ENCODE data around the gene TAT. TPM values are rescaled to one million over a fixed set of nuclear protein-coding genes. Genes with fewer than 3 reads are reported as not detected.
"Not testable (repeated sequence)": the region's sequence is repeated elsewhere in the genome, so short reads cannot be mapped to it uniquely, and the experiment has no call there.

The TAT gene
- total RNA-seq, 1 donor from 2014 or later = not detected

GRCh38 chr16:71618429-71618828 lies 41.5 kb upstream of the TAT start:
- no peak for TF ChIP-seq CTCF (IDR thresholded peaks at IDR 0.05)
- Histone ChIP-seq H3K4me1 (no peaks in the 10 kb centered on the region), H3K36me3 (no peaks in the 10 kb centered on the region), H3K27me3 (ENCODE audit: low read depth) (peaks cover 7% of the 10 kb centered on the region), H3K9me3 (no peaks in the 10 kb centered on the region), H3K27ac (no peak overlapping the region), H3K4me3 (no peak overlapping the region)
- ATAC-seq (no peak), DNase-seq (no peak)
- intact Hi-C loops (cut with DNase I) = no loop called here

- ATAC-seq; intact Hi-C loops (cut with DNase I); H3K9me3 ChIP-seq; H3K4me3 ChIP-seq; H3K27ac ChIP-seq; DNase-seq; H3K36me3 ChIP-seq; H3K4me1 ChIP-seq: not testable (repeated sequence)
- peaks cover 12% of the 10 kb centered on the region for H3K27me3 ChIP-seq (ENCODE audit: low read depth)
Observed at GRCh38 chr16:71614956-71615355, 38.1 kb upstream of the TAT start.

GRCh38 chr16:71610936-71611871 lies 34.3 kb upstream of the TAT start:
- no peaks in the 10 kb centered on the region for H3K9me3 ChIP-seq
- no peak overlapping the region for H3K27ac ChIP-seq
- intact Hi-C loops (cut with DNase I) = no loop called here
- peak; percentile 98 for TF ChIP-seq CTCF (IDR thresholded peaks at IDR 0.05)
- no peak overlapping the region for H3K4me3 ChIP-seq
- peaks cover 9% of the 10 kb centered on the region for H3K4me1 ChIP-seq
- H3K36me3 ChIP-seq = no peaks in the 10 kb centered on the region
- ATAC-seq (peak; percentile 96 to 97), DNase-seq (peak; percentile 83)
- H3K27me3 ChIP-seq (ENCODE audit: low read depth) = peaks cover 12% of the 10 kb centered on the region

GRCh38 chr16:71610447-71610846 lies 33.6 kb upstream of the TAT start:
- intact Hi-C loops (cut with DNase I) = no loop called here
- no peak overlapping the region for H3K27ac ChIP-seq
- H3K9me3 ChIP-seq = no peaks in the 10 kb centered on the region
- H3K27me3 ChIP-seq (ENCODE audit: low read depth) = peaks cover 12% of the 10 kb centered on the region
- ATAC-seq (no peak), DNase-seq (no peak)
- no peaks in the 10 kb centered on the region for H3K36me3 ChIP-seq
- peaks cover 9% of the 10 kb centered on the region for H3K4me1 ChIP-seq
- TF ChIP-seq CTCF (IDR thresholded peaks at IDR 0.05) = no peak
- H3K4me3 ChIP-seq = no peak overlapping the region

- ATAC-seq (no peak), DNase-seq (no peak)
- Histone ChIP-seq H3K4me1 (peaks cover 9% of the 10 kb centered on the region), H3K9me3 (no peaks in the 10 kb centered on the region), H3K27me3 (ENCODE audit: low read depth) (peaks cover 9% of the 10 kb centered on the region), H3K4me3 (no peak overlapping the region), H3K27ac (no peak overlapping the region), H3K36me3 (no peaks in the 10 kb centered on the region)
- TF ChIP-seq CTCF (IDR thresholded peaks at IDR 0.05) = no peak
- intact Hi-C loops (cut with DNase I) = no loop called here
Observed at GRCh38 chr16:71609066-71609465, 32.2 kb upstream of the TAT start.

GRCh38 chr16:71600822-71601221 lies 23.9 kb upstream of the TAT start:
- intact Hi-C loops (cut with DNase I) = no loop called here
- H3K4me3 ChIP-seq = no peak overlapping the region
- H3K27me3 ChIP-seq (ENCODE audit: low read depth) = no peaks in the 10 kb centered on the region
- H3K27ac ChIP-seq = no peak overlapping the region
- H3K4me1 ChIP-seq = peaks cover 4% of the 10 kb centered on the region
- H3K9me3 ChIP-seq = no peaks in the 10 kb centered on the region
- no peaks in the 10 kb centered on the region for H3K36me3 ChIP-seq
- no peak for TF ChIP-seq CTCF (IDR thresholded peaks at IDR 0.05)
- ATAC-seq = no peak
- no peak for DNase-seq

- ATAC-seq; H3K4me1 ChIP-seq; H3K9me3 ChIP-seq; intact Hi-C loops (cut with DNase I); H3K27ac ChIP-seq; H3K4me3 ChIP-seq; H3K27me3 ChIP-seq (ENCODE audit: low read depth); H3K36me3 ChIP-seq; DNase-seq: not testable (repeated sequence)
Observed at GRCh38 chr16:71598426-71598825, 21.5 kb upstream of the TAT start.

GRCh38 chr16:71595340-71595826 lies 18.5 kb upstream of the TAT start:
- H3K27ac ChIP-seq; H3K36me3 ChIP-seq; H3K4me3 ChIP-seq; H3K9me3 ChIP-seq; H3K4me1 ChIP-seq; intact Hi-C loops (cut with DNase I); H3K27me3 ChIP-seq (ENCODE audit: low read depth); DNase-seq: not testable (repeated sequence)
- ATAC-seq = peak; percentile 38 to 86

Measured in lower lobe of right lung (tissue), 2 donors.